Activated CD4-positive, alpha-beta T cell treated with anti-CD3 and anti-CD28 coated beads for 1 hour (primary cell): ENCODE data around the gene NCAPH2.

Source experiments
- DNase-seq: peaks from one replicate; pipeline ENCODE4 v3.0.0-alpha.2; 2020

NCAPH2 gene

DNA sequence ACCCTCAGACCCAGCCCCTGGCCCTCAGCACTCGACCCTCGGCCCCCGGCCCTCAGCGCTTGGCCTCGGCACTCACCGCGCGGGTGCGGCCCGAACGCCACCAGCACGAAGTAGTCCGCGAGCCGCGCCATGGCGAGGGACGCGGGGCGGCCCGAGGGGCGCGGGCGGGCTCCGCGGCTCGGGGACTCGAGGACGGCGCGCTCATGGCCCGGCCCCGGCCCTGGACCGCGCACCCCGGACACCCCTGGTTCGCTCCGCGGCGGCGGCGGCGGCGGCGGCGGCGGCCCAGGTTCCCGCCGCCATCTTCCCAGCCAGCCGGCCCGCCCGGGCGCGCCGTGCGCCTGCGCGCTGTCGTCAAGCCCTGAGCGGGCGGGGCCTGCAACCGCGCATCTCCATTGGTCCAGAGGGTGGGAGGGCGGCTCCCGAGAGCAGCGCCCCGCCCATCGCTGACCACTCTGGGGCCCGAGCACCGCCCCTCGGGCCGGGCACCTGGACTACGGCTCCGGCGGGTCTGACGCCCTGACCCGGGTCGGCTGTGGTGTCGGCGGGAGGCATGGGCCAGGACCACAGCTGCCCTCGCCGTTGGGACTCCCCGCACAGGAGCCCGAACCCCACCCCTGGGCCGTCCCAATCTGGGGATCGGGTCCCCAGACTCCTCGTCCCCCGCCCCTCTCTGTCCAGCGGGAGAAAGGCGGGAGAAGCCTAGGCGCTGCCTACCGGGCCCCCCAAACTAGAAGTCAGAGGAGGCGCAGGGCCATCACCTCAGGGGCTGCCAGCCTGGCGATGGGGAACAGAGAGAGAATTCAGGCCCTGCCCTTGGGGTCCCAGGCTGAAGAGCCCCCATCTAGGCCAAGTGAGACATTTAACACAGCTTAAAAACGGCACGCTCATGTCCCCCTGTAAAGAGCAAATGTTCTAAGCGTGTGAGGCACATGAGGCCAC is 33.0 kb upstream of the NCAPH2 start, which contains the start of gene SBF1:
TSS of gene SBF1 (minus strand) at position 326 of the 942 bp plus-strand sequence. CDS start at position 131, 195 bp downstream.
- DNase-seq, result peak; percentile 83

- no peak for DNase-seq
Measured at GRCh38 chr22:50475652-50476002, 32.4 kb upstream of the NCAPH2 start.

GRCh38 chr22:50476868-50477267 is 31.2 kb upstream of the NCAPH2 start:
- no peak for DNase-seq

- DNase-seq, result no peak
Measured at GRCh38 chr22:50477923-50478322, 30.1 kb upstream of the NCAPH2 start.

- no peak for DNase-seq
Measured at GRCh38 chr22:50479721-50480120, 28.3 kb upstream of the NCAPH2 start.

DNA sequence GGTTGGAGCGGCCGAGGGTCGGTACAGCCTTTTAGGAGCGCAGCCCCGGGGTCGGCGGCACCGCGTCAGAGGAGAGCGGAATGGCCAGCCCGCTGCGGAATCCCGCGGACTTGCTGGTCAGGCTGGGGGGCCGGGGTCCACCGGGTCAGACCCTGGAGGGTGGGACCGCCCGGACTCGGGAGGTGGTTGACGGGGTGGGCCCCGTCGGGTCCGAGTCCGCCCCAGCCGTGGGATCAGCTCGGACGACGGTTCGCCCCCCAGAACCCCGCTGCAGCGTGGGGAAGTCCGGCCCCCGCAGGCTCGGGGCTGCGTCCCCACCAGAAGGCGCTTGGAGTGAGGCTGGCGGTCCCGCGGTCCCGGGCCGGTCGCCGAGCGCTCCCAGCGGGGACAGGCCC is 27.0 kb upstream of the NCAPH2 start:
- no peak for DNase-seq

GRCh38 chr22:50481440-50482106 is 26.5 kb upstream of the NCAPH2 start, which contains the start of gene ADM2:
Gene ADM2 (plus strand): TSS chr22:50481543. CDS start chr22:50481848, 305 bp downstream.
- peak; percentile 51 for DNase-seq

DNA sequence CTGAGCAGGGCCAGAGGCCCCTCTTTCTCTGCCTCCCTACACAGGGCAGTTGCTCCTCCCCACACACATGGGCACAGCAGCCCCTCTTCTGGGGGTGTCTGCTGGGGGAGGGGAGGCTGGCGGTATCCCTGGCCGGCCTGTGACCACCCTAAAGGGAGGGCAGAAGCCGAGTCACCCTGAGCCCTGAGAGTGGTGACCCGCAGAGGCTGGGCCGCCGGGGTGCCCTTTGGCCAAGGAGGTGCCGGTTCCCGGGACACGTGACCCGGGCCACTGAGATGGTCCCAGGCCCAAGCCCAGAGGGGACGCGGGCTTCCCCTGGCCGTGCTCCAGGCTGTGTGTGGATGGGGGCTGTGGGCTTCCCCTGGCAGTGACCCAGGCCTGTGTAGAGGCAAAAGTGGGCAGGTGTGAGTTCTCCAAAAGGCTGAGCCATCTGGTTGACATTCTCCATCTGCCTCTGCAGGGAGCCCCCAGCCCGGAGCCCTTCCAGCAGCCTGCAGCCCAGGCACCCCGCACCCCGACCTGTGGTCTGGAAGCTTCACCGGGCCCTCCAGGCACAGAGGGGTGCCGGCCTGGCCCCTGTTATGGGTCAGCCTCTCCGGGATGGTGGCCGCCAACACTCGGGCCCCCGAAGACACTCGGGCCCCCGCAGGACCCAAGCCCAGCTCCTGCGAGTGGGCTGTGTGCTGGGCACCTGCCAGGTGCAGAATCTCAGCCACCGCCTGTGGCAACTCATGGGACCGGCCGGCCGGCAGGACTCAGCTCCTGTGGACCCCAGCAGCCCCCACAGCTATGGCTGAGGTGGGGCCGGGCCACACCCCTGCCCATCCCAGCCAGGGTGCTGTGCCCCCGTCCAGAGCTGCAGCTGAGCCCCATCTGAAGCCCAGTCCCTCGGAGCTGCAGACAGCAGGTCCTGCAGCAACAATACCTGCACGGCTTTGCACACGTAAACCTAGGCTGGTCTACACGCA is 25.6 kb upstream of the NCAPH2 start:
- DNase-seq, result no peak

- no peak for DNase-seq
Measured at GRCh38 chr22:50483106-50483505, 24.9 kb upstream of the NCAPH2 start.

GRCh38 chr22:50483556-50483955 is 24.5 kb upstream of the NCAPH2 start:
- no peak for DNase-seq

- no peak for DNase-seq
Measured at GRCh38 chr22:50483977-50484853, 23.8 kb upstream of the NCAPH2 start.

- no peak for DNase-seq
Measured at GRCh38 chr22:50485221-50486131, 22.5 kb upstream of the NCAPH2 start.

GRCh38 chr22:50486561-50487289 is 21.3 kb upstream of the NCAPH2 start, which contains the start of gene MIOX:
Gene MIOX (plus strand): TSS chr22:50486859. CDS start chr22:50486898, 39 bp downstream.
- DNase-seq, result no peak

- DNase-seq, result no peak
Measured at GRCh38 chr22:50487290-50488005, 20.6 kb upstream of the NCAPH2 start.

- DNase-seq, result no peak
Measured at GRCh38 chr22:50488006-50488677, 19.9 kb upstream of the NCAPH2 start.

DNA sequence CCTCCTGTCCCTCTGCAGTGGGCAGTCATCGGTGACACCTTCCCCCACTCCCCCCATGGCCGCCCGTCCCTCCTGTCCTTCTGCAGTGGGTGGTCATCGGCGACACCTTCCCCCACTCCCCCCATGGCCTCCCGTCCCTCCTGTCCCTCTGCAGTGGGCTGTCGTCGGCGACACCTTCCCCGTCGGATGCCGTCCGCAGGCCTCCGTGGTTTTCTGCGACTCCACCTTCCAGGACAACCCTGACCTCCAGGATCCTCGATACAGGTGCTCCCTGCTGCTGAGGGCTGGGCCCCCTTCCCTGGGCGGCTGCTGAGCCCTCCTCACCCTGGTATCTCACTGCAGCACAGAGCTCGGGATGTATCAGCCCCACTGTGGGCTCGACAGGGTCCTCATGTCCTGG is 19.1 kb upstream of the NCAPH2 start:
- DNase-seq, result no peak

- no peak for DNase-seq
Measured at GRCh38 chr22:50489363-50490243, 18.4 kb upstream of the NCAPH2 start.
